CD4-positive, CD25-positive, alpha-beta regulatory T cell (primary cell): ENCODE measurements around the gene ZNF853. TPM values are rescaled to one million over a fixed set of nuclear protein-coding genes. Genes with fewer than 3 reads are reported as not detected.

Experiments
- ATAC-seq, 2 donors: fragments of 150-1000 bp; cut with Tn5 transposase; one replicate each; pipeline ENCODE4 v1.10.0; 2021; ENCODE audit warnings: low read depth in 2 of 2, moderate number of reproducible peaks in 2 of 2, moderate library complexity in 1 of 2
- DNase-seq, 3 donors: peaks; one replicate each; pipeline versions ENCODE4 v3.0.0 to v3.0.0-alpha.2; 2012 to 2022; ENCODE audit warnings: mixed read lengths in 1 of 3
- H3K27ac ChIP-seq: one replicate; pipeline ENCODE4 v1.7.0; 2013; ENCODE audit warnings: mild to moderate bottlenecking, low read length; ENCODE audit not compliant: insufficient read depth, poor library complexity, severe bottlenecking
- H3K27me3 ChIP-seq: one replicate; pipeline ENCODE4 v1.7.0; 2013; ENCODE audit warnings: low read length; ENCODE audit not compliant: control insufficient read depth, insufficient read depth
- H3K36me3 ChIP-seq: one replicate; pipeline ENCODE4 v1.7.0; 2013; ENCODE audit warnings: mild to moderate bottlenecking, low read length, moderate library complexity; ENCODE audit not compliant: control insufficient read depth, insufficient read depth
- H3K4me1 ChIP-seq: 2 replicates; pipeline ENCODE4 v1.7.0; 2013; ENCODE audit warnings: mild to moderate bottlenecking, low read length; ENCODE audit not compliant: insufficient read depth, control insufficient read depth, poor library complexity, severe bottlenecking
- H3K4me3 ChIP-seq: one replicate; pipeline ENCODE4 v1.7.0; 2013; ENCODE audit warnings: low read depth, mild to moderate bottlenecking, low read length, moderate library complexity
- H3K9me3 ChIP-seq, 2 experiments: 1 replicate in 1 of 2; 2 replicates in 1 of 2; pipeline ENCODE4 v1.7.0; 2013; ENCODE audit warnings: low read length in 2 of 2, mild to moderate bottlenecking in 1 of 2, moderate library complexity in 1 of 2; ENCODE audit not compliant: control insufficient read depth in 2 of 2
- H3K27ac Mint-ChIP-seq, 3 donors: one replicate each; pipeline ENCODE4 v1.8.0; 2020 to 2022; ENCODE audit warnings: mild to moderate bottlenecking in 3 of 3, mixed read lengths in 3 of 3, moderate library complexity in 2 of 3
- H3K27me3 Mint-ChIP-seq: one replicate; pipeline ENCODE4 v1.8.0; 2022; ENCODE audit warnings: mild to moderate bottlenecking, mixed read lengths
- H3K36me3 Mint-ChIP-seq: one replicate; pipeline ENCODE4 v1.8.0; 2020; ENCODE audit warnings: mixed read lengths
- H3K4me1 Mint-ChIP-seq, 4 donors: one replicate each; pipeline ENCODE4 v1.8.0; 2020 to 2022; ENCODE audit warnings: mixed read lengths in 4 of 4, mild to moderate bottlenecking in 1 of 4
- H3K4me3 Mint-ChIP-seq, 4 donors: one replicate each; pipeline ENCODE4 v1.8.0; 2020 to 2022; ENCODE audit warnings: mild to moderate bottlenecking in 4 of 4, mixed read lengths in 4 of 4, moderate library complexity in 3 of 4
- H3K9me3 Mint-ChIP-seq, 7 donors: one replicate each; pipeline ENCODE4 v1.8.0; 2020 to 2022; ENCODE audit warnings: mixed read lengths in 7 of 7, mild to moderate bottlenecking in 3 of 7, moderate library complexity in 2 of 7
- polyA plus RNA-seq, 4 donors: library from polyadenylated mRNA; unstranded; fragments of 300-500 nt; fragmentation: Illumina TruSeq; gene quantifications; one replicate each; pipeline ENCODE4 v1.2.3, GENCODE V29; 2021
- total RNA-seq: library from RNA; stranded (reverse); gene quantifications from one replicate; pipeline ENCODE4 v1.2.3, GENCODE V29; 2022

Gene ZNF853
- total and polyA plus RNA-seq, 5 donors from 2014 or later, result 0.26 to 1.3 (median 0.96) TPM

GRCh38 chr7:6647541-6647940 lies 32.1 kb downstream of the ZNF853 start:
- Mint-ChIP-seq H3K27me3 (no peaks in the 10 kb centered on the region), H3K36me3 (peaks cover 19% of the 10 kb centered on the region), H3K4me3 (no peak overlapping the region), H3K27ac (no peak overlapping the region), H3K9me3 (peaks cover 0 to 5% (median 0%) of the 10 kb centered on the region in 7 donors), H3K4me1 (peaks cover 0 to 4% (median under 1%) of the 10 kb centered on the region in 4 donors)
- Histone ChIP-seq H3K27me3 (no peaks in the 10 kb centered on the region), H3K4me3 (no peak overlapping the region), H3K9me3 (peaks cover 0 to 9% of the 10 kb centered on the region in 2 experiments), H3K36me3 (peaks cover 71% of the 10 kb centered on the region), H3K27ac (no peak overlapping the region), H3K4me1 (no peaks in the 10 kb centered on the region)
- ATAC-seq (no peak), DNase-seq (no peak)

GRCh38 chr7:6648066-6648814 lies 32.8 kb downstream of the ZNF853 start:
- H3K9me3 Mint-ChIP-seq, result peaks cover 0 to 5% (median 0%) of the 10 kb centered on the region in 7 donors
- no peak overlapping the region for H3K27ac Mint-ChIP-seq
- Histone ChIP-seq H3K36me3 (peaks cover 68% of the 10 kb centered on the region), H3K9me3 (peaks cover 0 to 11% of the 10 kb centered on the region in 2 experiments), H3K27ac (no peak overlapping the region), H3K4me3 (no peak overlapping the region), H3K27me3 (no peaks in the 10 kb centered on the region), H3K4me1 (no peaks in the 10 kb centered on the region)
- peaks cover 0 to 4% (median under 1%) of the 10 kb centered on the region in 4 donors for H3K4me1 Mint-ChIP-seq
- ATAC-seq (no peak), DNase-seq (no peak)
- H3K4me3 Mint-ChIP-seq, result no peak overlapping the region
- peaks cover 19% of the 10 kb centered on the region for H3K36me3 Mint-ChIP-seq
- no peaks in the 10 kb centered on the region for H3K27me3 Mint-ChIP-seq

GRCh38 chr7:6648815-6649104 lies 33.4 kb downstream of the ZNF853 start:
- Histone ChIP-seq H3K27ac (no peak overlapping the region), H3K4me3 (no peak overlapping the region), H3K9me3 (peaks cover 0 to 11% of the 10 kb centered on the region in 2 experiments), H3K4me1 (no peaks in the 10 kb centered on the region), H3K27me3 (no peaks in the 10 kb centered on the region), H3K36me3 (peaks cover 65% of the 10 kb centered on the region)
- Mint-ChIP-seq H3K27me3 (no peaks in the 10 kb centered on the region), H3K27ac (no peak overlapping the region), H3K36me3 (peaks cover 19% of the 10 kb centered on the region), H3K4me3 (no peak overlapping the region), H3K9me3 (peaks cover 0 to 5% (median 0%) of the 10 kb centered on the region in 7 donors), H3K4me1 (peaks cover 0 to 4% (median under 1%) of the 10 kb centered on the region in 4 donors)
- DNase-seq, result no peak
- ATAC-seq, result no peak

GRCh38 chr7:6649241-6649961 lies 34.0 kb downstream of the ZNF853 start:
- Mint-ChIP-seq H3K36me3 (peaks cover 19% of the 10 kb centered on the region), H3K27ac (no peak overlapping the region)

DNA sequence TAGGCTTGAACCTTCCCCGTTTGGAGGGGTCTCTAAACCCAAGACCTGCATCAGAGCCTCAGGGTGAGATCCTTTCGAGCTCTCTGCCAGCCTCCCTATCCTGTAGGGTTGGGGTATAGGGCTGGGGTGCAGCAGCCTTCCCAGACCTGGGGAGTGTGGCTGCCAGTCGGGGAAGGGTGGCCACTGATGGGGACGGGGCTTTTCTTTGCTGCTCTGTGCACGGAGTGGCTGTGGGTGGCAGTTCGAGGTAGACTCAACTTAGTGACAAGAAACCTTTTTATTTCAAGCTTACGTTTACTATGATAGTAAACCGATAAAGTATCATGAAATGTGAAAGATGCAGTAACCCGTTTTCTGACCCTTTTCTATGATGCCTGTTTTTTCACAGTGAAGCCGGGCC lies 34.7 kb downstream of the ZNF853 start:
- Histone ChIP-seq H3K27me3 (no peaks in the 10 kb centered on the region), H3K9me3 (peaks cover 0 to 11% of the 10 kb centered on the region in 2 experiments), H3K27ac (no peak overlapping the region), H3K4me3 (no peak overlapping the region), H3K4me1 (no peaks in the 10 kb centered on the region), H3K36me3 (peaks cover 57% of the 10 kb centered on the region)
- Mint-ChIP-seq H3K27me3 (no peaks in the 10 kb centered on the region), H3K4me3 (no peak overlapping the region), H3K9me3 (peaks cover 0 to 5% (median 0%) of the 10 kb centered on the region in 7 donors), H3K36me3 (peaks cover 23% of the 10 kb centered on the region), H3K4me1 (peaks cover 0 to 4% (median under 1%) of the 10 kb centered on the region in 4 donors), H3K27ac (no peak overlapping the region)
- DNase-seq (no peak), ATAC-seq (no peak)

More at GRCh38 chr7:6649241-6649961, 34.0 kb downstream of the ZNF853 start:
- ATAC-seq (no peak), DNase-seq (no peak)
- no peak overlapping the region for H3K27ac ChIP-seq
- Mint-ChIP-seq H3K4me3 (no peak overlapping the region), H3K9me3 (peaks cover 0 to 5% (median 0%) of the 10 kb centered on the region in 7 donors), H3K27me3 (no peaks in the 10 kb centered on the region), H3K4me1 (peaks cover 0 to 4% (median under 1%) of the 10 kb centered on the region in 4 donors)
- H3K4me1 ChIP-seq, result no peaks in the 10 kb centered on the region
- no peak overlapping the region for H3K4me3 ChIP-seq
- peaks cover 0 to 11% of the 10 kb centered on the region in 2 experiments for H3K9me3 ChIP-seq
- H3K27me3 ChIP-seq, result no peaks in the 10 kb centered on the region
- peaks cover 62% of the 10 kb centered on the region for H3K36me3 ChIP-seq

DNA sequence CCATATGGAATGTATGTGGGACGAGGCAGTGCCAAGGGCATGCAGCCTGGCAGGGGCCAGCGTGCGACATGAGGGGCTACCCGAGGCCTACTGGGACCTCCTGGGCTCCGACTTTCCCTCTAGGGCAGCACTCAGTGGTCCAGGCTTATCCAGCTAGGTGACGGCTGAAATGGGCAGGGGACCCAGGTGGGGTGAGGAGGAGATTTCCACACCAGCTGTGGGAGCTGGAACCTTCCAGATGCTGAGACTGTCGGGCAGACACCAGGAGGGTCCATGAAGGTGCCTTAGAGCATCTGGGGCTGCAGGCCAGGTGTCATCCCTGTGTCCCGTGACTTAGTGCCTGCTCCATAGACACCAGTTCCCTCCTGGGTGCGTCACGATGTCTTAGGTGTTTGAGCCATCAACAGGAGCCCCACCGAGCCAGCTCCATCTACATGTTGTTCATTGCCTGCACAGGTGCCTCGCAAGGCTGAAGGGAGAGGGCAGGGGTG lies 35.2 kb downstream of the ZNF853 start:
- Histone ChIP-seq H3K27ac (no peak overlapping the region), H3K27me3 (no peaks in the 10 kb centered on the region), H3K4me1 (no peaks in the 10 kb centered on the region), H3K4me3 (no peak overlapping the region), H3K36me3 (peaks cover 60% of the 10 kb centered on the region), H3K9me3 (peaks cover 0 to 11% of the 10 kb centered on the region in 2 experiments)
- Mint-ChIP-seq H3K27ac (no peak overlapping the region), H3K36me3 (peaks cover 26% of the 10 kb centered on the region), H3K9me3 (peaks cover 0 to 5% (median 0%) of the 10 kb centered on the region in 7 donors), H3K4me1 (peaks cover 0 to 4% (median under 1%) of the 10 kb centered on the region in 4 donors), H3K27me3 (no peaks in the 10 kb centered on the region), H3K4me3 (no peak overlapping the region)
- ATAC-seq (no peak), DNase-seq (no peak)

- H3K36me3 Mint-ChIP-seq, result peaks cover 22% of the 10 kb centered on the region
- no peak overlapping the region for H3K4me3 Mint-ChIP-seq
- peaks cover 0 to 2% (median under 1%) of the 10 kb centered on the region in 4 donors for H3K4me1 Mint-ChIP-seq
- H3K27ac Mint-ChIP-seq, result no peak overlapping the region
- H3K9me3 Mint-ChIP-seq, result peaks cover 0 to 5% (median 0%) of the 10 kb centered on the region in 7 donors
- no peaks in the 10 kb centered on the region for H3K27me3 Mint-ChIP-seq
- Histone ChIP-seq H3K9me3 (peaks cover 0 to 11% of the 10 kb centered on the region in 2 experiments), H3K27me3 (no peaks in the 10 kb centered on the region), H3K27ac (no peak overlapping the region), H3K36me3 (peaks cover 50% of the 10 kb centered on the region), H3K4me3 (no peak overlapping the region), H3K4me1 (no peaks in the 10 kb centered on the region)
- no peak for DNase-seq
- ATAC-seq, result no peak
Measured at GRCh38 chr7:6651851-6652445, 36.5 kb downstream of the ZNF853 start.
